GM12874 (cell line): Measurements from ENCODE around the gene PLIN4.

Experiments
- TF ChIP-seq, protein P1 (sequence below): IDR thresholded peaks from 2 replicates; pipeline ENCODE4 v1.5.1; 2011; ENCODE audit warnings: low read depth, mild to moderate bottlenecking, control low read depth, low read length, moderate library complexity; ENCODE audit not compliant: insufficient read depth

Gene PLIN4

DNA sequence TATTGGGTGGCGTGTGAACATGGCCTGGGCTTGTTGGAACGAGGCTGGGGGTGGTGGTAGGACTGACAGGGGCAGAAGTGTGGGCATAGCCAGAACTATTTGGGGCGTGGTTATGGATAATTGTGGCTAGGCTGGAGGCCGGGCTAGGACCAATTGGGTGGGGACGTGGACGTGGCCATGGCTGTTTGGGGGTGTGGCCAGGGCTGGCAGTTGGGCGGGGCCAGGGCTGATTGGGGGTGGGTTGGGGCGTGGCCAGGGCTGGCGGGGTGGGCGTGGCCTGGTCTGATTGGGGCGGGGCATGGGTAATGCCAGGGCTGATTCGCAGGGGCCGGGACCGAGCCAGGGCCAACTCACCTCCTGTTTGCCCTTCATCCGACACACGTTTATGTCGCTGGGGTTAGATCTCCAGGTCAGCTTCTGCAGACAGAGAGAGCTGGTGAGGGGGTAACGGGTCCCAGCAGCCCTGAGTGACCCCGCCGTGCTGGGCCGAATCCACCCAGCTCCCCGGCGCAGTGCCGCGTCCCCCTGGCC, 38.4 kb upstream of the PLIN4 start:
- TF ChIP-seq, protein P1, sequence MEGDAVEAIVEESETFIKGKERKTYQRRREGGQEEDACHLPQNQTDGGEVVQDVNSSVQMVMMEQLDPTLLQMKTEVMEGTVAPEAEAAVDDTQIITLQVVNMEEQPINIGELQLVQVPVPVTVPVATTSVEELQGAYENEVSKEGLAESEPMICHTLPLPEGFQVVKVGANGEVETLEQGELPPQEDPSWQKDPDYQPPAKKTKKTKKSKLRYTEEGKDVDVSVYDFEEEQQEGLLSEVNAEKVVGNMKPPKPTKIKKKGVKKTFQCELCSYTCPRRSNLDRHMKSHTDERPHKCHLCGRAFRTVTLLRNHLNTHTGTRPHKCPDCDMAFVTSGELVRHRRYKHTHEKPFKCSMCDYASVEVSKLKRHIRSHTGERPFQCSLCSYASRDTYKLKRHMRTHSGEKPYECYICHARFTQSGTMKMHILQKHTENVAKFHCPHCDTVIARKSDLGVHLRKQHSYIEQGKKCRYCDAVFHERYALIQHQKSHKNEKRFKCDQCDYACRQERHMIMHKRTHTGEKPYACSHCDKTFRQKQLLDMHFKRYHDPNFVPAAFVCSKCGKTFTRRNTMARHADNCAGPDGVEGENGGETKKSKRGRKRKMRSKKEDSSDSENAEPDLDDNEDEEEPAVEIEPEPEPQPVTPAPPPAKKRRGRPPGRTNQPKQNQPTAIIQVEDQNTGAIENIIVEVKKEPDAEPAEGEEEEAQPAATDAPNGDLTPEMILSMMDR = no peak

DNA sequence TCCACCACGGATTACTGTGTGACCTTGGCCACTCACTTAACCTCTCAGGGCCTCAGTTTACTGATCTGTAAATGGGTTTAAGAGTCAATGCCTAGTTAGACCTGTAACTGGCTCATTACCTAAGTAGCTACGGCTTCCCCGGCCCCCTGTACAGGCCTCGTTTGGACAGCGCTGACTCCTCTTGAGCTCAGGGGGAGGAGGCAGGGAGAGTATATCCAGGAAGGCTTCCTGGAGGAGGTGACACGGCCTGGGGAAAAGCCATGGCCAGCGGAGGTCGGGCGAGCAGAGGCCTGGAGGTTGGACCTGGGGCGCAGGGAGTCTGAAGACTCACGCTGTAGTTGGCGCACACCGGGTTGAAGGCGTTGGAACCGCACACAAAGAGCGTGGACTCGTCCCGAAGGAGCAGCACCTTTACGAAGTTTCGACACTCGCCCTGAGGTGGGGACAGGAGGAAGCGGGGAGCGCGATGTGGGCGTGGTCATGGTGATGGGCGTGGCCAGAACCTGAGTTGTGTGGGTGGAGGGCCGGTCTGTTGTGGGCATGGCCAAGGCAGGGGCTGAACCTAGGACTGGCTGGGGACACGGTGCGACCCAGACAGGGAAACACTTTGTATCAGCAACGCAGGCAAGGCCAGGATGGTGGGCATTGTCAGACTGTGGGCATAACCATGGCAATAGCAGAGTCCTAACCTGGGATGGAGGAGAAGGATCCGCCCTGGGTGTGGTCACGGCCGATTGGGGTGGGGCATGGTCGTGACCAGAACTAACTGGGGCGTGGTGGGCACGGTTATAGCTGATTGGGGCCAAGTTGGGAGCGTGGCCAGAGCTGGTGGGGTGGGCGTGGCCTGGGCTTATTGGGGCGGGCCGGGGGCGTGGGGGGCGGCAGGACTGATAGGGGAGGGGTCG, 37.6 kb upstream of the PLIN4 start:
- TF ChIP-seq, protein P1 = no peak

DNA sequence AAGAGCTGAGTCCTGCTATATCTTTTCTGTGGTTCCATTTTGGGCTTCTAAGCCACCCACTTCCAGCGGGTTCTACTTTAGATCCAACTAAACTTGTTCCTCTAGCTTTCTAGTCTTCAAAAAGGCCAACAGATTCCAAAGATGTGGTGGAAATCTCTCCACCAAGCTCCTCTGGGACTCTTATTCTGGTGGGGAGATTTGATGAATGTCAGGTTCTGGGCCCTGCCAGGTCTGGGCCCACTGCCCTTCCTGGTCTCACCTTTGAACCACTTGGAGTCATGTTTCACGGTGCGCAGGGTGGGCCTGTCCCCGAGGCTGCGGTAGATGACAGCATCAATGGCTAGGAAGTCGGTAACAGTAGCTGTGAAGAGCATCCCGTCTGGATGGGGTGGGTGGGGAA, 36.4 kb upstream of the PLIN4 start:
- TF ChIP-seq, protein P1 = no peak

GRCh38 chr19:4553775-4554174, 35.5 kb upstream of the PLIN4 start:
- TF ChIP-seq, protein P1 = no peak

GRCh38 chr19:4553092-4553695, 34.9 kb upstream of the PLIN4 start:
- TF ChIP-seq, protein P1 = no peak

DNA sequence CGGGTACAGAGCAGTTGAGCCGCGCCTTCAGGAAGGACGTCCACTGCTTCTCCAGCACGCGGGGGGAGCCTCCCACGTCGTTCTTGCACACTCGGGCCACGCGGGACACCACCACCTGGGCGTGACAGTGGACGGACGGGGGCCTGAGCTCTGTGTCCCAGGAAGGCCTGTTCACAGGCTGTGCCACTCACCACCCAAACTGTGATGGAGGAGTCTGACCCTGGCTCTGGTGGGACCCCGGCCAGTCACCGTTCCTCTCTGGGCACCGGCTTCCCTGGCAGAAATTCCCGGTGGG, 34.2 kb upstream of the PLIN4 start:
- TF ChIP-seq, protein P1 = no peak

DNA sequence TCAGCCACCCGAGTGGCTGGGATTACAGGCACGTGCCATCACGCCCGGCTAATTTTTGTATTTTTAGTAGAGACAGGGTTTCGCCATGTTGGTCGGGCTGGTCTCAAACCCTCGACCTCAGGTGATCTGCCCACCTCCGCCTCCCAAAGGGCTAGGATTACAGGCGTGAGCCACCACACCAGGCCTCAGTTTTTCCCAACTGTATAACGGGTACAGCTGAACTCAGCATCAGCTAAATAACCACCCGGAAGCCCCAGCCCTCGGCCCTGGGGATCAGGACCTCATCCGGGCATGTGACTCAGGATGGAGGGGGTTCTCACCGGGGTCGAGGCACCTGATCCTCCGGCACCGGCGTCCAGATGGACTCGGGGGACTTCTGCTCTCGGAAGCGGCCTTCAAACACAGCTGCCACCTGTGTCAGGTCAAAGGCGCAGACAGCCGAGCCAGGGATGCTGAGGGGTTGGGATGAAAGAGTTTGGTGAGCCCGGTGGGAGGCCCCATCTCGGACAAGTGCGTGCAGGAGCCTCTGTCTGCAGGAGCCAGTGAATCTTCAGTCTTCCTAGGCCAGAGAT, 32.3 kb upstream of the PLIN4 start:
- TF ChIP-seq, protein P1 = no peak
